ENCODE measurements around the gene PPID.

GRCh38 chr4:158760866-158761265 lies 37.7 kb upstream of the PPID start:
- no peak for TF ChIP-seq MXI1 (conservative IDR thresholded peaks at IDR 0.05; ENCODE audit: poor library complexity, severe bottlenecking)
- TF ChIP-seq POLR2AphosphoS5 (IDR thresholded peaks at IDR 0.05): no peak
- no peak for TF ChIP-seq CTCF (IDR thresholded peaks at IDR 0.05; ENCODE audit: poor library complexity, severe bottlenecking)
- TF ChIP-seq RAD21 (conservative IDR thresholded peaks at IDR 0.05): no peak
- no peak for TF ChIP-seq TAF1 (IDR thresholded peaks at IDR 0.05; ENCODE audit: low read depth)
- no peak for TF ChIP-seq EZH2 (IDR thresholded peaks at IDR 0.05; ENCODE audit: borderline replicate concordance, insufficient read depth, low read length, poor library complexity, severe bottlenecking)

All from neural cell (in vitro differentiated cells).